Stomach (tissue), 4 donors: ENCODE measurements around the gene MRPL55.

Experiments
- EP300 ChIP-seq: sonication (generic); formaldehyde crosslinking; IDR thresholded peaks from one replicate; pipeline ENCODE4 v1.6.1; 2017; ENCODE audit warnings: antibody characterized with exemption
- POLR2A ChIP-seq, 4 donors: fragments of 450-650 bp; IDR thresholded peaks; one replicate each; pipeline ENCODE4 v1.6.1; 2016; ENCODE audit warnings: antibody characterized with exemption in 4 of 4, control low read depth in 2 of 4, mild to moderate bottlenecking in 1 of 4, moderate library complexity in 1 of 4
- POLR2AphosphoS5 ChIP-seq, 3 donors: sonication (generic); formaldehyde crosslinking; IDR thresholded peaks; one replicate each; pipeline ENCODE4 v1.6.1; 2016; ENCODE audit warnings: antibody characterized with exemption in 3 of 3
- TF ChIP-seq, protein P1 (sequence below), 7 experiments: fragments of 450-650 bp in 4 of 7; fragments of 200-600 bp in 3 of 7; sonication (generic) in 3 of 7; IDR thresholded peaks; one replicate each; pipeline ENCODE4 v1.5.1; 2016 to 2019; ENCODE audit warnings: antibody characterized with exemption in 7 of 7, control low read depth in 2 of 7, mild to moderate bottlenecking in 1 of 7

- TF ChIP-seq, protein P1, sequence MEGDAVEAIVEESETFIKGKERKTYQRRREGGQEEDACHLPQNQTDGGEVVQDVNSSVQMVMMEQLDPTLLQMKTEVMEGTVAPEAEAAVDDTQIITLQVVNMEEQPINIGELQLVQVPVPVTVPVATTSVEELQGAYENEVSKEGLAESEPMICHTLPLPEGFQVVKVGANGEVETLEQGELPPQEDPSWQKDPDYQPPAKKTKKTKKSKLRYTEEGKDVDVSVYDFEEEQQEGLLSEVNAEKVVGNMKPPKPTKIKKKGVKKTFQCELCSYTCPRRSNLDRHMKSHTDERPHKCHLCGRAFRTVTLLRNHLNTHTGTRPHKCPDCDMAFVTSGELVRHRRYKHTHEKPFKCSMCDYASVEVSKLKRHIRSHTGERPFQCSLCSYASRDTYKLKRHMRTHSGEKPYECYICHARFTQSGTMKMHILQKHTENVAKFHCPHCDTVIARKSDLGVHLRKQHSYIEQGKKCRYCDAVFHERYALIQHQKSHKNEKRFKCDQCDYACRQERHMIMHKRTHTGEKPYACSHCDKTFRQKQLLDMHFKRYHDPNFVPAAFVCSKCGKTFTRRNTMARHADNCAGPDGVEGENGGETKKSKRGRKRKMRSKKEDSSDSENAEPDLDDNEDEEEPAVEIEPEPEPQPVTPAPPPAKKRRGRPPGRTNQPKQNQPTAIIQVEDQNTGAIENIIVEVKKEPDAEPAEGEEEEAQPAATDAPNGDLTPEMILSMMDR (IDR thresholded peaks at IDR 0.05), result no peak
- TF ChIP-seq POLR2AphosphoS5 (IDR thresholded peaks at IDR 0.05), result peak in 1 of 3 donors; percentile 6
- no peak for TF ChIP-seq POLR2A (IDR thresholded peaks at IDR 0.05)
- no peak for TF ChIP-seq EP300
Observed at GRCh38 chr1:228085287-228085951, 23.7 kb downstream of the MRPL55 start.
